Measurements from ENCODE around the gene PCGF3.
"Not testable (repeated sequence)": the region's sequence is repeated elsewhere in the genome, so short reads cannot be mapped to it uniquely, and the experiment has no call there.

GRCh38 chr4:736561-736960, 30.9 kb downstream of the PCGF3 start:
- TF ChIP-seq CTCF (conservative IDR thresholded peaks at IDR 0.05; ENCODE audit: low read depth, low read length); EZH2 (IDR thresholded peaks at IDR 0.05; ENCODE audit: borderline replicate concordance, low read depth, low read length, poor library complexity, severe bottlenecking): not testable (repeated sequence)

Data from A673 (cell line).